ENCODE data around the gene TRMT10B.

GRCh38 chr9:37719526-37719925 lies 34.1 kb upstream of the TRMT10B start:
- TF ChIP-seq GLIS3 (CRISPR knock-in tag; IDR thresholded peaks at IDR 0.05) (no peak), ZNF8 (CRISPR knock-in tag; IDR thresholded peaks at IDR 0.05) (no peak), PPARA (CRISPR knock-in tag; IDR thresholded peaks at IDR 0.05; ENCODE audit: borderline replicate concordance) (no peak), ZFP3 (CRISPR knock-in tag; IDR thresholded peaks at IDR 0.05) (no peak), ARNTL (CRISPR knock-in tag; IDR thresholded peaks at IDR 0.05; ENCODE audit: borderline replicate concordance, low read depth) (no peak), ZC3H10 (CRISPR knock-in tag; IDR thresholded peaks at IDR 0.05) (no peak), BACH2 (CRISPR knock-in tag; IDR thresholded peaks at IDR 0.05; ENCODE audit: borderline replicate concordance) (no peak), SNAI2 (CRISPR knock-in tag; IDR thresholded peaks at IDR 0.05) (no peak), ZFP30 (CRISPR knock-in tag; IDR thresholded peaks at IDR 0.05) (no peak), CSDC2 (CRISPR knock-in tag; IDR thresholded peaks at IDR 0.05) (no peak), CREB5 (CRISPR knock-in tag; IDR thresholded peaks at IDR 0.05; ENCODE audit: low read depth) (no peak), PATZ1 (CRISPR knock-in tag; IDR thresholded peaks at IDR 0.05; ENCODE audit: borderline replicate concordance) (no peak), OSR1 (CRISPR knock-in tag; IDR thresholded peaks at IDR 0.05) (no peak), TCF4 (CRISPR knock-in tag; IDR thresholded peaks at IDR 0.05; ENCODE audit: borderline replicate concordance) (no peak)

All from SK-N-SH treated with all-trans-retinoic acid at 6 μM for 48 hours (cell line).